DOHH2 (cell line): ENCODE measurements around the gene WDR62.

Experiments used
- H3F3A ChIP-seq: fragments of 200-600 bp; sonication (generic), shearing (Covaris generic); 2 replicates; pipeline ENCODE4 v1.6.0; 2016; ENCODE audit warnings: antibody characterized with exemption, mild to moderate bottlenecking; ENCODE audit not compliant: control insufficient read depth, insufficient read depth
- H3K27ac ChIP-seq: fragments of 200-600 bp; sonication (generic); 2 replicates; pipeline ENCODE4 v1.5.1; 2014; ENCODE audit warnings: low read depth, mild to moderate bottlenecking, low read length, moderate library complexity
- H3K27me3 ChIP-seq: fragments of 200-600 bp; sonication (generic); 2 replicates; pipeline ENCODE4 v1.6.1; 2014; ENCODE audit warnings: mild to moderate bottlenecking, low read length, mixed read lengths; ENCODE audit not compliant: control insufficient read depth
- H3K36me3 ChIP-seq: fragments of 200-600 bp; sonication (generic); 2 replicates; pipeline ENCODE4 v1.6.1; 2014; ENCODE audit warnings: mild to moderate bottlenecking, low read length, moderate library complexity, mixed read lengths; ENCODE audit not compliant: control insufficient read depth
- H3K4me1 ChIP-seq: fragments of 200-600 bp; sonication (generic); 2 replicates; pipeline ENCODE4 v1.6.1; 2014; ENCODE audit warnings: mild to moderate bottlenecking, low read length, mixed read lengths; ENCODE audit not compliant: control insufficient read depth
- H3K4me2 ChIP-seq: fragments of 200-600 bp; sonication (generic); 2 replicates; pipeline ENCODE4 v1.6.0; 2014; ENCODE audit warnings: mild to moderate bottlenecking, low read length, moderate library complexity
- H3K4me3 ChIP-seq: fragments of 200-600 bp; sonication (generic); 2 replicates; pipeline ENCODE4 v1.5.1; 2014; ENCODE audit warnings: mild to moderate bottlenecking, low read length, mixed read lengths
- H3K79me2 ChIP-seq: fragments of 200-600 bp; sonication (generic); 2 replicates; pipeline ENCODE4 v1.6.1; 2014; ENCODE audit warnings: mild to moderate bottlenecking, low read length, mixed read lengths; ENCODE audit not compliant: control insufficient read depth
- H3K9me2 ChIP-seq: fragments of 200-600 bp; sonication (generic); replicated peaks from 2 replicates; pipeline ENCODE4 v1.6.1; 2014; ENCODE audit warnings: mild to moderate bottlenecking, low read length, mixed read lengths; ENCODE audit not compliant: control insufficient read depth
- H3K9me3 ChIP-seq: fragments of 200-600 bp; sonication (generic); 2 replicates; pipeline ENCODE4 v1.6.1; 2014; ENCODE audit warnings: antibody characterized with exemption, low read length, mixed read lengths; ENCODE audit not compliant: control insufficient read depth, insufficient read depth
- H4K20me1 ChIP-seq: fragments of 200-600 bp; sonication (generic); 2 replicates; pipeline ENCODE4 v1.6.0; 2014; ENCODE audit warnings: low read depth, mild to moderate bottlenecking, antibody characterized with exemption, low read length, moderate library complexity; ENCODE audit not compliant: control insufficient read depth, insufficient read depth
- CTCF ChIP-seq: fragments of 200-600 bp; sonication (generic); IDR thresholded peaks from one replicate; pipeline ENCODE4 v1.5.1; 2014; ENCODE audit warnings: antibody characterized with exemption, mild to moderate bottlenecking, low read depth, low read length; ENCODE audit not compliant: poor library complexity, severe bottlenecking
- EZH2phosphoT487 ChIP-seq: fragments of 200-600 bp; sonication (generic); IDR thresholded peaks from 2 replicates; pipeline ENCODE4 v1.6.1; 2017; ENCODE audit warnings: borderline replicate concordance, mild to moderate bottlenecking, antibody characterized with exemption, low read length, moderate library complexity, mixed read lengths

Gene WDR62

GRCh38 chr19:36144624-36145023, 89.9 kb downstream of the WDR62 start:
- Histone ChIP-seq H4K20me1 (peaks cover 3% of the 10 kb centered on the region; the same call in 1 of the 2 replicates), H3K27ac (no peak overlapping the region), H3K36me3 (peaks cover 45% of the 10 kb centered on the region), H3K9me2 (no peaks in the 10 kb centered on the region), H3K4me1 (peaks cover 8% of the 10 kb centered on the region), H3K4me2 (no peak overlapping the region), H3K4me3 (no peak overlapping the region), H3K79me2 (peaks cover 22% of the 10 kb centered on the region), H3F3A (no peaks in the 10 kb centered on the region), H3K27me3 (no peaks in the 10 kb centered on the region), H3K9me3 (no peaks in the 10 kb centered on the region)
- TF ChIP-seq EZH2phosphoT487 (no peak), CTCF (no peak)

GRCh38 chr19:36149673-36150406, 95.1 kb downstream of the WDR62 start:
- Histone ChIP-seq H3K79me2 (no peaks in the 10 kb centered on the region), H3K9me3 (no peaks in the 10 kb centered on the region), H3K4me3 (no peak overlapping the region), H3K4me2 (no peak overlapping the region), H3K27me3 (no peaks in the 10 kb centered on the region), H3K4me1 (no peaks in the 10 kb centered on the region), H3K27ac (no peak overlapping the region), H3F3A (no peaks in the 10 kb centered on the region), H4K20me1 (no peaks in the 10 kb centered on the region), H3K36me3 (peaks cover 33% of the 10 kb centered on the region), H3K9me2 (no peaks in the 10 kb centered on the region)
- TF ChIP-seq EZH2phosphoT487 (no peak), CTCF (no peak)

GRCh38 chr19:36150586-36150985, 95.9 kb downstream of the WDR62 start:
- H3K4me3 ChIP-seq, result no peak overlapping the region
- TF ChIP-seq EZH2phosphoT487 (no peak), CTCF (no peak)
- no peak overlapping the region for H3K4me2 ChIP-seq
- no peaks in the 10 kb centered on the region for H3K79me2 ChIP-seq
- no peak overlapping the region for H3K27ac ChIP-seq
- no peaks in the 10 kb centered on the region for H3K4me1 ChIP-seq
- no peaks in the 10 kb centered on the region for H4K20me1 ChIP-seq
- no peaks in the 10 kb centered on the region for H3F3A ChIP-seq
- H3K36me3 ChIP-seq, result peaks cover 28% of the 10 kb centered on the region
- H3K27me3 ChIP-seq, result no peaks in the 10 kb centered on the region
- no peaks in the 10 kb centered on the region for H3K9me3 ChIP-seq
- H3K9me2 ChIP-seq, result no peaks in the 10 kb centered on the region
